NCI-H82 treated with DMSO at 0.1 percent for 48 hours (cell line): ENCODE data around the gene RNF8.
"Not testable (repeated sequence)": the region's sequence is repeated elsewhere in the genome, so short reads cannot be mapped to it uniquely, and the experiment has no call there.

Experiments
- DNase-seq: peaks from one replicate; lab custom pipeline; 2025; ENCODE audit not compliant: unreplicated experiment; lab: John Stamatoyannopoulos, UW

The RNF8 gene

GRCh38 chr6:37442416-37443215 lies 88.8 kb downstream of the RNF8 start:
- DNase-seq = no peak

GRCh38 chr6:37443216-37443542 lies 89.4 kb downstream of the RNF8 start:
- DNase-seq = not testable (repeated sequence)
